Esophagus muscularis mucosa (tissue), 3 donors: Measurements from ENCODE around the gene TRRAP.

Source experiments
- CTCF ChIP-seq, 3 experiments: fragments of 200-600 bp in 2 of 3; fragments of 450-650 bp in 1 of 3; sonication (generic) in 2 of 3; IDR thresholded peaks; one replicate each; pipeline ENCODE4 v1.5.1; 2017 to 2019; ENCODE audit warnings: antibody characterized with exemption in 3 of 3, mild to moderate bottlenecking in 2 of 3, moderate library complexity in 1 of 3
- POLR2A ChIP-seq: fragments of 450-650 bp; IDR thresholded peaks from one replicate; pipeline ENCODE4 v1.6.1; 2017; ENCODE audit warnings: antibody characterized with exemption, moderate library complexity, mild to moderate bottlenecking, low read depth
- POLR2AphosphoS5 ChIP-seq, 2 donors: sonication (generic); formaldehyde crosslinking; IDR thresholded peaks; one replicate each; pipeline ENCODE4 v1.6.1; 2017; ENCODE audit warnings: antibody characterized with exemption in 2 of 2

DNA sequence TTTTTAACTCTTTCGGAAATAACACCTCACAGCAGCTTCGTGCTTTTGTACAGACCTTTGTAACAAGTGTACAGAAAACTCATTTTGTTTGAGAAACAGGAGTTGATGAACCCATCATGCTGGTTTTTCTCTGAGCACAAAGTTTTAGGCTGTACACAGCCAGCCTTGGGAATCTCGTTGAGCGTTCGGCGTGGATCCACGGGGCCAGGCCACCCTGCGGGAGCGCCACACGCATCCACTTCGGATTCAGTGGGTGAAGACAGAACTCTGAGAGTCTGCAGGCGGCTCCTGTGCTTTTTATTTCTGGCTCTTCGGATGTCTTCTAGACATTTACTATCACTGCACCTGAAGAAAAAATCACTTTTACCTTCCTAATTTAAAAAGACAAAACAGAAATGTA, 134.4 kb downstream of the TRRAP start:
- TF ChIP-seq CTCF (IDR thresholded peaks at IDR 0.05) (no peak), POLR2AphosphoS5 (IDR thresholded peaks at IDR 0.05) (no peak), POLR2A (no peak)
